CD4-positive, alpha-beta T cell (primary cell): ENCODE results near the gene TRAK1. TPM values are rescaled to one million over a fixed set of nuclear protein-coding genes. Genes with fewer than 3 reads are reported as not detected.

Experiments used
- ATAC-seq: fragments of 200-7000 bp; cut with Tn5 transposase; one replicate; pipeline ENCODE4 v1.10.0; 2022; ENCODE audit warnings: mild to moderate bottlenecking; ENCODE audit not compliant: poor library complexity
- CTCF ChIA-PET: fragments of 350-600 bp; sonication (Branson Sonifier 250); formaldehyde crosslinking; loops from one replicate; lab custom pipeline; 2021; ENCODE audit warnings: antibody characterized with exemption, inconsistent platforms; lab: Charles Lee
- POLR2A ChIA-PET: fragments of 350-600 bp; sonication (Branson Sonifier 250); formaldehyde crosslinking; loops from one replicate; lab custom pipeline; 2021; ENCODE audit warnings: antibody characterized with exemption, inconsistent platforms; lab: Charles Lee
- DNase-seq, 14 experiments: peaks; one replicate each; pipeline ENCODE4 v3.0.0-alpha.2; 2013 to 2020; ENCODE audit warnings: mixed read lengths in 2 of 14
- H3K27ac ChIP-seq, 2 donors: one replicate each; pipeline versions ENCODE4 v1.5.1 to v1.7.0; 2013; ENCODE audit warnings: low read length in 2 of 2, low read depth in 1 of 2, mild to moderate bottlenecking in 1 of 2
- H3K27me3 ChIP-seq, 2 experiments: 1 replicate in 1 of 2; 2 replicates in 1 of 2; pipeline versions ENCODE4 v1.6.1 to v1.7.0; 2013; ENCODE audit warnings: low read length in 2 of 2, control low read depth in 1 of 2, mild to moderate bottlenecking in 1 of 2, moderate library complexity in 1 of 2; ENCODE audit not compliant: insufficient read depth in 2 of 2, control insufficient read depth in 1 of 2
- H3K36me3 ChIP-seq: one replicate; pipeline ENCODE4 v1.6.1; 2013; ENCODE audit warnings: low read length, control low read depth; ENCODE audit not compliant: insufficient read depth
- H3K4me1 ChIP-seq: one replicate; pipeline ENCODE4 v1.6.1; 2013; ENCODE audit warnings: low read length, control low read depth; ENCODE audit not compliant: insufficient read depth
- H3K4me3 ChIP-seq: one replicate; pipeline ENCODE4 v1.5.1; 2013; ENCODE audit warnings: mild to moderate bottlenecking, low read length, moderate library complexity
- H3K9me3 ChIP-seq, 2 experiments: 1 replicate in 1 of 2; 2 replicates in 1 of 2; pipeline versions ENCODE4 v1.6.1 to v1.7.0; 2013; ENCODE audit warnings: low read length in 2 of 2, mild to moderate bottlenecking in 2 of 2, control low read depth in 1 of 2, moderate library complexity in 1 of 2; ENCODE audit not compliant: control insufficient read depth in 1 of 2, insufficient read depth in 1 of 2
- H3K27ac Mint-ChIP-seq: one replicate; pipeline ENCODE4 v1.8.0; 2020; ENCODE audit warnings: mixed read lengths
- H3K27me3 Mint-ChIP-seq: one replicate; pipeline ENCODE4 v1.8.0; 2021; ENCODE audit warnings: mixed read lengths
- H3K36me3 Mint-ChIP-seq: one replicate; pipeline ENCODE4 v1.8.0; 2021; ENCODE audit warnings: low read depth, mixed read lengths
- H3K4me1 Mint-ChIP-seq: one replicate; pipeline ENCODE4 v1.8.0; 2021; ENCODE audit warnings: low read depth, mixed read lengths
- H3K4me3 Mint-ChIP-seq: one replicate; pipeline ENCODE4 v1.8.0; 2020; ENCODE audit warnings: mild to moderate bottlenecking, mixed read lengths
- H3K9me3 Mint-ChIP-seq: one replicate; pipeline ENCODE4 v1.8.0; 2020; ENCODE audit warnings: mixed read lengths
- intact Hi-C, 2 experiments: fragments of 100-400 bp; cut with DNase I in 1 of 2; cut with micrococcal nuclease in 1 of 2; formaldehyde crosslinking; loops; one replicate each; pipeline versions ENCODE4 v1.15.1 to v1.9.0; 2023 to 2025; cut with DNase I, micrococcal nuclease
- total RNA-seq, 174 experiments: library from RNA in 2 of 174; stranded (reverse) in 2 of 174; gene quantifications; one replicate each; pipeline ENCODE4 v1.2.3 and lab custom pipeline; 2021 to 2026
- TF ChIP-seq, protein P1 (sequence below): fragments of 200-600 bp; IDR thresholded peaks from one replicate; pipeline ENCODE4 v1.8.0; 2022; ENCODE audit warnings: antibody characterized with exemption, mild to moderate bottlenecking

TRAK1 gene
- total RNA-seq, 2 experiments from 2014 or later, result 16.0 to 16.7 TPM

DNA sequence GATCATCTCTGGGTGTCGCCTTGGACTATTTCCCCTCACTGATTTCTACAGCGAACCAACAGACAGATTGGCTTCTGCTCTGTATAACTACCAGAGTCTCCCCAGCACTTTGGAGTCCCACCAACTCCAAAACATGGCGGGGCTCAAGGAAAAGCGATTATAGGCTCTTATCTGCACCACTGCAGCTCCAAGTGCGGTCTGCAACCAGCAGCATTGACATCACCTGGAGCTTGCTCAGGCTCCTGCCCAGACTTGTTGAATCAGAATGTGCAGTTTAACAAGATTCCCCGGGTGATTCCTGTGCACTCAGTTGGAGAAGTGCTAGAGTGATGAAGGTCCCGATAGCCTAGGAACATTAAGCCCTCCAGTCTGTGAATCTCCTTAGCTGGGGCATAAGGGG, 165.8 kb downstream of the TRAK1 start:
- CTCF ChIA-PET, result no interaction called here
- TF ChIP-seq, protein P1, sequence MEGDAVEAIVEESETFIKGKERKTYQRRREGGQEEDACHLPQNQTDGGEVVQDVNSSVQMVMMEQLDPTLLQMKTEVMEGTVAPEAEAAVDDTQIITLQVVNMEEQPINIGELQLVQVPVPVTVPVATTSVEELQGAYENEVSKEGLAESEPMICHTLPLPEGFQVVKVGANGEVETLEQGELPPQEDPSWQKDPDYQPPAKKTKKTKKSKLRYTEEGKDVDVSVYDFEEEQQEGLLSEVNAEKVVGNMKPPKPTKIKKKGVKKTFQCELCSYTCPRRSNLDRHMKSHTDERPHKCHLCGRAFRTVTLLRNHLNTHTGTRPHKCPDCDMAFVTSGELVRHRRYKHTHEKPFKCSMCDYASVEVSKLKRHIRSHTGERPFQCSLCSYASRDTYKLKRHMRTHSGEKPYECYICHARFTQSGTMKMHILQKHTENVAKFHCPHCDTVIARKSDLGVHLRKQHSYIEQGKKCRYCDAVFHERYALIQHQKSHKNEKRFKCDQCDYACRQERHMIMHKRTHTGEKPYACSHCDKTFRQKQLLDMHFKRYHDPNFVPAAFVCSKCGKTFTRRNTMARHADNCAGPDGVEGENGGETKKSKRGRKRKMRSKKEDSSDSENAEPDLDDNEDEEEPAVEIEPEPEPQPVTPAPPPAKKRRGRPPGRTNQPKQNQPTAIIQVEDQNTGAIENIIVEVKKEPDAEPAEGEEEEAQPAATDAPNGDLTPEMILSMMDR, result no peak

GRCh38 chr3:42262525-42262924, 171.4 kb downstream of the TRAK1 start:
- CTCF ChIA-PET, result interaction anchor here (0.6 kb wide), 1 partner anchor 15 kb away, joined by 3 read pairs; no protein-coding TSS in a partner anchor
- peaks cover 10% of the 10 kb centered on the region for H3K4me1 Mint-ChIP-seq
- intact Hi-C loops, result no loop called here
- Histone ChIP-seq H3K27me3 (peaks cover 49 to 55% of the 10 kb centered on the region in 2 experiments), H3K36me3 (no peaks in the 10 kb centered on the region), H3K4me3 (no peak overlapping the region), H3K9me3 (peaks cover 0 to 14% of the 10 kb centered on the region in 2 experiments), H3K27ac (no peak overlapping the region), H3K4me1 (peaks cover 7% of the 10 kb centered on the region)
- H3K27me3 Mint-ChIP-seq, result peaks cover 83% of the 10 kb centered on the region
- TF ChIP-seq, protein P1, result no peak
- H3K9me3 Mint-ChIP-seq, result no peaks in the 10 kb centered on the region
- POLR2A ChIA-PET, result no interaction called here
- H3K27ac Mint-ChIP-seq, result no peak overlapping the region
- DNase-seq, result no peak
- no peak overlapping the region for H3K4me3 Mint-ChIP-seq
- ATAC-seq, result no peak
- no peaks in the 10 kb centered on the region for H3K36me3 Mint-ChIP-seq

More for the DNA sequence above, 165.8 kb downstream of the TRAK1 start:
- POLR2A ChIA-PET, result interaction anchor here (1.0 kb wide), 1 partner anchor 10 kb away, joined by 3 read pairs; no protein-coding TSS in a partner anchor
- H3K9me3 ChIP-seq, result no peaks in the 10 kb centered on the region
- Mint-ChIP-seq H3K4me1 (no peaks in the 10 kb centered on the region), H3K9me3 (no peaks in the 10 kb centered on the region), H3K36me3 (no peaks in the 10 kb centered on the region), H3K27me3 (peaks cover 61% of the 10 kb centered on the region), H3K4me3 (no peak overlapping the region), H3K27ac (no peak overlapping the region)
- no peaks in the 10 kb centered on the region for H3K36me3 ChIP-seq
- no peak overlapping the region for H3K27ac ChIP-seq
- no peak for ATAC-seq
- no peaks in the 10 kb centered on the region for H3K4me1 ChIP-seq
- intact Hi-C loops, result no loop called here
- H3K4me3 ChIP-seq, result no peak overlapping the region
- no peak for DNase-seq
- H3K27me3 ChIP-seq, result peaks cover 15 to 21% of the 10 kb centered on the region in 2 experiments

GRCh38 chr3:42263354-42264346, 172.5 kb downstream of the TRAK1 start:
- CTCF ChIA-PET, result no interaction called here
- Mint-ChIP-seq H3K9me3 (no peaks in the 10 kb centered on the region), H3K27me3 (peaks cover 83% of the 10 kb centered on the region), H3K4me3 (no peak overlapping the region), H3K36me3 (no peaks in the 10 kb centered on the region), H3K27ac (no peak overlapping the region), H3K4me1 (peaks cover 10% of the 10 kb centered on the region)
- H3K36me3 ChIP-seq, result no peaks in the 10 kb centered on the region
- TF ChIP-seq, protein P1, result no peak
- H3K27me3 ChIP-seq, result peaks cover 51 to 67% of the 10 kb centered on the region in 2 experiments
- DNase-seq (peak in 3 of 14 experiments; percentile 19 to 24 (median 23)), ATAC-seq (peak; percentile 51)
- peaks cover 7% of the 10 kb centered on the region for H3K4me1 ChIP-seq
- POLR2A ChIA-PET, result interaction anchor here (1.6 kb wide), 1 partner anchor 125 kb away, joined by 4 read pairs; no protein-coding TSS in a partner anchor
- H3K27ac ChIP-seq, result no peak overlapping the region
- H3K9me3 ChIP-seq, result peaks cover 0 to 14% of the 10 kb centered on the region in 2 experiments
- no peak overlapping the region for H3K4me3 ChIP-seq
- intact Hi-C loops, result no loop called here
